HTERT RPE-1 (cell line): ENCODE measurements around the gene GAGE2A.
"Not testable (repeated sequence)": the region's sequence is repeated elsewhere in the genome, so short reads cannot be mapped to it uniquely, and the experiment has no call there.

Source experiments
- in situ Hi-C: fragments of 300-500 bp; cut with MboI; formaldehyde crosslinking; loops from 4 replicates; pipeline ENCODE4 v1.14.3; 2020; ENCODE audit warnings: low sequenced_read_pairs

The GAGE2A gene, protein sequence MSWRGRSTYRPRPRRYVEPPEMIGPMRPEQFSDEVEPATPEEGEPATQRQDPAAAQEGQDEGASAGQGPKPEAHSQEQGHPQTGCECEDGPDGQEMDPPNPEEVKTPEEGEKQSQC

DNA sequence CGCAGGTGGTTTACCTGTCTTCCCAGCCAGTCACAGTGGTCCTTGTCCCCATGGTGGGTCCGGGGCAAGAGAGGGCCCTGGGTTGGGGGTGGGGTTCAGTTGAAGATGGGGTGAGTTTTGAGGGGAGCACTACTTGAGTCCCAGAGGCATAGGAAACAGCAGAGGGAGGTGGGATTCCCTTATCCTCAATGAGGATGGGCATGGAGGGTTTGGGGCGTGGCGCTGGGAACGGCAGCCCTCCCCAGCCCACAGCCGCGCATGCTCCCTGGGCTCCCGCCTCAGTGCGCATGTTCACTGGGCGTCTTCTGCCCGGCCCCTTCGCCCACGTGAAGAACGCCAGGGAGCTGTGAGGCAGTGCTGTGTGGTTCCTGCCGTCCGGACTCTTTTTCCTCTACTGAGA is at the start of gene GAGE2A:
GAGE2A (plus strand) TSS at position 301 of the 400 bp plus-strand sequence. CDS start 1,155 bp downstream, outside the sequence.
- in situ Hi-C loops = not testable (repeated sequence)

DNA sequence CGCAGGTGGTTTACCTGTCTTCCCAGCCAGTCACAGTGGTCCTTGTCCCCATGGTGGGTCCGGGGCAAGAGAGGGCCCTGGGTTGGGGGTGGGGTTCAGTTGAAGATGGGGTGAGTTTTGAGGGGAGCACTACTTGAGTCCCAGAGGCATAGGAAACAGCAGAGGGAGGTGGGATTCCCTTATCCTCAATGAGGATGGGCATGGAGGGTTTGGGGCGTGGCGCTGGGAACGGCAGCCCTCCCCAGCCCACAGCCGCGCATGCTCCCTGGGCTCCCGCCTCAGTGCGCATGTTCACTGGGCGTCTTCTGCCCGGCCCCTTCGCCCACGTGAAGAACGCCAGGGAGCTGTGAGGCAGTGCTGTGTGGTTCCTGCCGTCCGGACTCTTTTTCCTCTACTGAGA is 47.9 kb upstream of the GAGE2A start, which contains the start of gene GAGE12D:
GAGE12D (plus strand) TSS at position 301 of the 400 bp plus-strand sequence. CDS start 1,155 bp downstream, outside the sequence.
- in situ Hi-C loops = not testable (repeated sequence)

DNA sequence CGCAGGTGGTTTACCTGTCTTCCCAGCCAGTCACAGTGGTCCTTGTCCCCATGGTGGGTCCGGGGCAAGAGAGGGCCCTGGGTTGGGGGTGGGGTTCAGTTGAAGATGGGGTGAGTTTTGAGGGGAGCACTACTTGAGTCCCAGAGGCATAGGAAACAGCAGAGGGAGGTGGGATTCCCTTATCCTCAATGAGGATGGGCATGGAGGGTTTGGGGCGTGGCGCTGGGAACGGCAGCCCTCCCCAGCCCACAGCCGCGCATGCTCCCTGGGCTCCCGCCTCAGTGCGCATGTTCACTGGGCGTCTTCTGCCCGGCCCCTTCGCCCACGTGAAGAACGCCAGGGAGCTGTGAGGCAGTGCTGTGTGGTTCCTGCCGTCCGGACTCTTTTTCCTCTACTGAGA is 38.3 kb upstream of the GAGE2A start, which contains the start of gene GAGE12E:
GAGE12E (plus strand) TSS at position 301 of the 400 bp plus-strand sequence. CDS start 1,155 bp downstream, outside the sequence.
- in situ Hi-C loops = not testable (repeated sequence)

DNA sequence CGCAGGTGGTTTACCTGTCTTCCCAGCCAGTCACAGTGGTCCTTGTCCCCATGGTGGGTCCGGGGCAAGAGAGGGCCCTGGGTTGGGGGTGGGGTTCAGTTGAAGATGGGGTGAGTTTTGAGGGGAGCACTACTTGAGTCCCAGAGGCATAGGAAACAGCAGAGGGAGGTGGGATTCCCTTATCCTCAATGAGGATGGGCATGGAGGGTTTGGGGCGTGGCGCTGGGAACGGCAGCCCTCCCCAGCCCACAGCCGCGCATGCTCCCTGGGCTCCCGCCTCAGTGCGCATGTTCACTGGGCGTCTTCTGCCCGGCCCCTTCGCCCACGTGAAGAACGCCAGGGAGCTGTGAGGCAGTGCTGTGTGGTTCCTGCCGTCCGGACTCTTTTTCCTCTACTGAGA is 28.8 kb upstream of the GAGE2A start, which contains the start of gene GAGE12F:
GAGE12F (plus strand) TSS at position 301 of the 400 bp plus-strand sequence. CDS start 1,155 bp downstream, outside the sequence.
- in situ Hi-C loops = not testable (repeated sequence)

DNA sequence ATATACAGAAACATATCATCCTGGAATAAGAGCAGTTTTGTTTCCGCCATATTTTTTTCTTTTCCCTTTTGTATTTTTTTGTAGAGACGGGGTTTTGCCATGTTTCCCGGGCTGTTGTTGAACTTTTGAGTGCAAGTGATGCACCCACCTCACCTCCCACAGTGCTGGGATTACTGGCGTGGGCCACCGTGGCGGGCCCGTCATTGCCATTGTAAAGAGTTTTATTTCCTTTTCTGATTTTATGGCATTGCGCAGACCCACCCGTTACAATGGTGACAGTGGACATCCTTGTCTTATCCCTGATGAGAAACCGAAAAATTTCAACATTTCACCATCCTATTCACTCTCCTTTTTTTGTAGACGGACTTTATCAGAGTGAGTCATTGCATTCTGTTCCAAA is 20.6 kb upstream of the GAGE2A start:
- in situ Hi-C loops = not testable (repeated sequence)

DNA sequence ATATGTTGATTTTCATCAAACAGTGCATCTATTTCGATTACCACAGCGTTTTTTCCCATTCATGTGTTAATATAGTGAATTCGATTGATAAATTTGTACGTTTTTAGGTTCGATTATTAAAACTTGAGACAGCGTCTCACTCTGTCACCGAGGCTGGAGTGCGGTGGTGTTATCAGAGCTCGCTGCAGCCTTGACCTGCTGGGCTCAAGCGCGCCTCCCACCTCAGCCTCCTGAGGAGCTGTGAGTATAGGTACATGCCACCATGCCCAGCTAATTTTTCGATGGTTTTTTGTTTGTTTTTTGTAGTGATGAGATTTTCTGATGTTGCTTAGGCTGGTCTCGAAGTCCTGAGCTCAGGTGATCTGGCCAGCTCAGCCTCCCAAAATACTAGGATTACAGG is 20.1 kb upstream of the GAGE2A start:
- in situ Hi-C loops = not testable (repeated sequence)

DNA sequence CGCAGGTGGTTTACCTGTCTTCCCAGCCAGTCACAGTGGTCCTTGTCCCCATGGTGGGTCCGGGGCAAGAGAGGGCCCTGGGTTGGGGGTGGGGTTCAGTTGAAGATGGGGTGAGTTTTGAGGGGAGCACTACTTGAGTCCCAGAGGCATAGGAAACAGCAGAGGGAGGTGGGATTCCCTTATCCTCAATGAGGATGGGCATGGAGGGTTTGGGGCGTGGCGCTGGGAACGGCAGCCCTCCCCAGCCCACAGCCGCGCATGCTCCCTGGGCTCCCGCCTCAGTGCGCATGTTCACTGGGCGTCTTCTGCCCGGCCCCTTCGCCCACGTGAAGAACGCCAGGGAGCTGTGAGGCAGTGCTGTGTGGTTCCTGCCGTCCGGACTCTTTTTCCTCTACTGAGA is 19.2 kb upstream of the GAGE2A start, which contains the start of gene GAGE12G:
GAGE12G (plus strand) TSS at position 301 of the 400 bp plus-strand sequence. CDS start 1,155 bp downstream, outside the sequence.
- in situ Hi-C loops = not testable (repeated sequence)

DNA sequence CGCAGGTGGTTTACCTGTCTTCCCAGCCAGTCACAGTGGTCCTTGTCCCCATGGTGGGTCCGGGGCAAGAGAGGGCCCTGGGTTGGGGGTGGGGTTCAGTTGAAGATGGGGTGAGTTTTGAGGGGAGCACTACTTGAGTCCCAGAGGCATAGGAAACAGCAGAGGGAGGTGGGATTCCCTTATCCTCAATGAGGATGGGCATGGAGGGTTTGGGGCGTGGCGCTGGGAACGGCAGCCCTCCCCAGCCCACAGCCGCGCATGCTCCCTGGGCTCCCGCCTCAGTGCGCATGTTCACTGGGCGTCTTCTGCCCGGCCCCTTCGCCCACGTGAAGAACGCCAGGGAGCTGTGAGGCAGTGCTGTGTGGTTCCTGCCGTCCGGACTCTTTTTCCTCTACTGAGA is 9.6 kb upstream of the GAGE2A start, which contains the start of gene GAGE12H:
GAGE12H (plus strand) TSS at position 301 of the 400 bp plus-strand sequence. CDS start 1,155 bp downstream, outside the sequence.
- in situ Hi-C loops = not testable (repeated sequence)

DNA sequence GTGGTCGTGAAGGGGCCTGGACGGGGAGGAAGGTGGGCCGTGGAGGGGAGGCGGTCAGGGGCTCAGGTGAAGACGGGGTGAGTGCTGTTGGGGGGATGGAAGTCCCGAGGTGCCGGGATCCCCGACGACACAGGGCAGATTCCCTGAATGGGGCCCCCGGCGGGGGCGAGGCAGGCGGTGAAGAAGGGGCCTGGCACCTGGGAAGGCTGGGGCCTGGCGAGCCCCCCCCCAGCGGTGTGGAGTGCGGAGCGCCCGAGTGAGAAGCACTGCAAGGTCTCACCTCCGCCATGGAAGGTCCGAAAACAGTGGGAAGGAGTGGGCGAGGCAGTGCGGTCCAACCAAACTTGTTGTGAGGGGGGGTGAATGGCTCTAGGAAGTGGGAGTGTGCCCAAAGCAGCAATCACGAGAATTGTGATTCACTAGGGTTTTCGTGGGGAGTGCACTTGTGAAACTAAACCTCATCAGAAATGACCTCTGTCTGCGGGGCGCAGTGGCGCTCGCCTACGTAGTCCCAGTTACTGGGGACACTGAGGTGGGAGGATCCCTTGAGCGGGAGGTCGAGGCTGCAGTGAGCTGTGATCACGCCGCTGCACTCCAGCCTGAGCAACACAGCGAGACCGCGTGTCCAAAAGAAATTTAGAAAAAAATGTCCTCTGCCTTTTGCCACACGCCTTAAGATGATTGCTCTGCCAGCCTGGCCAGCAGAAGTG is 628 bp downstream of the GAGE2A start:
- in situ Hi-C loops = not testable (repeated sequence)

DNA sequence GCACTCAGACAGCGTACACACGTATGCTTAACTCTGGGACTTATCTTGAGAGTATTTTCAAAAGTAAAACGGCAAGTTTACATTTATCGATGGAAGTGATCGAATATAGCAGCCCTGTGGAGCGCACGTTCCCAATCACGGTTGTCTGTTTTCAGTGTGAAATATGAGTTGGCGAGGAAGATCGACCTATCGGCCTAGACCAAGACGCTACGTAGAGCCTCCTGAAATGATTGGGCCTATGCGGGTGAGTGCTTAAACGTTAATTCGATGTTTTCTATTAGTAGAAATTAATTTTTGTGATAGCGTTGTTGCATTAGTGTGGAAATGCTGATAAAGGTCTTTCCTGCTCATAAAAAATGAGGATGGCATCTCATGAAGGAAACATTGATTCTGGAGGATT is 1.2 kb downstream of the GAGE2A start:
- in situ Hi-C loops = not testable (repeated sequence)

DNA sequence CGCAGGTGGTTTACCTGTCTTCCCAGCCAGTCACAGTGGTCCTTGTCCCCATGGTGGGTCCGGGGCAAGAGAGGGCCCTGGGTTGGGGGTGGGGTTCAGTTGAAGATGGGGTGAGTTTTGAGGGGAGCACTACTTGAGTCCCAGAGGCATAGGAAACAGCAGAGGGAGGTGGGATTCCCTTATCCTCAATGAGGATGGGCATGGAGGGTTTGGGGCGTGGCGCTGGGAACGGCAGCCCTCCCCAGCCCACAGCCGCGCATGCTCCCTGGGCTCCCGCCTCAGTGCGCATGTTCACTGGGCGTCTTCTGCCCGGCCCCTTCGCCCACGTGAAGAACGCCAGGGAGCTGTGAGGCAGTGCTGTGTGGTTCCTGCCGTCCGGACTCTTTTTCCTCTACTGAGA is 9.4 kb downstream of the GAGE2A start, which contains the start of gene GAGE1:
GAGE1 (plus strand) TSS at position 301 of the 400 bp plus-strand sequence. CDS start 1,155 bp downstream, outside the sequence.
- in situ Hi-C loops = not testable (repeated sequence)

DNA sequence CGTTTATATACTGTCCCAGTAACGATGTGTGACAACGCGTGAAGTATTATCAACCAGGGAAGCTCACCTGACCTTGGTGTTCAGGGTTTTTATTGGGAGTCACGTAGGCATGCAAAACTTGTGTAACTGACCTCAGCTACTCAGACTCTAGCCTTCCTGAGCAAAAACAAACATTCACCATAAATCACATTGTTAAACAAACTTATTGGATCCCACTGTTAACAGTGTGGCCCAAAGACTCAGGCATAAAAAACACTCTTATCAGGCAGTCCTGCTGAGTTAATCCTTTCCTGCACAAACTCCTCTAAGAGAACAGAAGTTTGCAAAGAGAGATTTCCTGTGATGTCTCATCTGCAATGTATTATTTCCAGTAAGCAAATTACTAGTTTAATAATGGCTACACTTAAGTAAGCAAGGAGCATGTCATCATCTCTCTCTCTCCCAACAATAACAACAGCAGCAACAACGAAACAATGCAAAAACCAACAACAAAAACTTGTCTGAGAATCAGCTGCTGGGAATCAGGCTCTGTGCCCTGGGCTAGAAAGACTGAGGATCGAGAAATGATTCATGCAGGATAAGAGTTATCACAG is 21.5 kb downstream of the GAGE2A start:
- in situ Hi-C loops = no loop called here

DNA sequence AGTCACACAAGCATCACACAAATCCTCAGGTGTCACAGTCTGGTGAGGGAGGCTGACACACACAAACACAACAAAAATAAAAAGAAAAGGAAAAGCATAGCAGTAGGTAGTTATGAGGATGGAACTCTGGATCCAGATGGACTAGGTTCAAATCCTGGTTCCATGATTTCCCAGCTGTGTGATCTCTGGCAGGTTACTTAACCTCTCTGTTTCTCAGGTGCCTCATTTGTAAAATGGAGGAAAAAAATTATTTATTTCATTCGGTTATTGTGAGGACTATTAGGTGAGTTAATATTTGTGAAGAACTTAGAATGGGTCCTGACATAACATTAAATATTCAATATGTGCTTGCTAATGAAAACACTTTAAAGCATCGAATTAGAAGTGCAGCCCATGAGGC is 29.3 kb downstream of the GAGE2A start:
- in situ Hi-C loops = no loop called here

DNA sequence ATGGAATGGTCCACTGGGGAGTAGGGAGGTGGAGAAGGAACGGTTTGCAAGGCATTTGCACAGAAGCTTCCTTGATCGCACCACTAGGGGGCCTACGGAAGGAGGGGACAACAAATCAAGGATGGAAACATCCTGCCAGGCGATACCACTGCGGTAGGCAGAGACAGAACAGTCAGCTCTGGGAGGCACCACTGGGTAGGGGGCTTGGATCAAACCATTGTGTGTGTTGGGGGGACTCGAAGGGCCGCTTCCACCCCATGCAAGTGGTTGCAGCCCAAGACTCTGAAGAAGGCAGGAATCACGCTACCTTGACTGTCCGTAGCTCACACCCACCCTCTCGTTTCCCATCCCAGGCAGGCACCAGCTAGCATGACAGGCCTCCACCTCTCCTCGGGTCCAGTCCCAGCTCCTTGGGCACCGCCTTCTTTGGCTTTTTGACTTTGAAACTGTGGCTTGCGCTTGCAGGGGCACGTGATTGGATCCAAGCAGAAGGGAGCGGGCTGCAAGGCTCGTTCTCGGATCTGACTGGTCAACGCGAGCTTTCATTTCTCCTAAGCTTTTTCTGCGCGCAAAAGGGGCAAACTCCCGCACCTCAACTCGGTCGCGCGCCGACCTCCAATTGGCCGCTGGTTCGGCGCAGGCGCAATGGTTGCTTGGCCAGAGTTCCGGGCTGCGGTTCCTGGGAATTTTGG is 37.9 kb downstream of the GAGE2A start:
- in situ Hi-C loops = no loop called here

DNA sequence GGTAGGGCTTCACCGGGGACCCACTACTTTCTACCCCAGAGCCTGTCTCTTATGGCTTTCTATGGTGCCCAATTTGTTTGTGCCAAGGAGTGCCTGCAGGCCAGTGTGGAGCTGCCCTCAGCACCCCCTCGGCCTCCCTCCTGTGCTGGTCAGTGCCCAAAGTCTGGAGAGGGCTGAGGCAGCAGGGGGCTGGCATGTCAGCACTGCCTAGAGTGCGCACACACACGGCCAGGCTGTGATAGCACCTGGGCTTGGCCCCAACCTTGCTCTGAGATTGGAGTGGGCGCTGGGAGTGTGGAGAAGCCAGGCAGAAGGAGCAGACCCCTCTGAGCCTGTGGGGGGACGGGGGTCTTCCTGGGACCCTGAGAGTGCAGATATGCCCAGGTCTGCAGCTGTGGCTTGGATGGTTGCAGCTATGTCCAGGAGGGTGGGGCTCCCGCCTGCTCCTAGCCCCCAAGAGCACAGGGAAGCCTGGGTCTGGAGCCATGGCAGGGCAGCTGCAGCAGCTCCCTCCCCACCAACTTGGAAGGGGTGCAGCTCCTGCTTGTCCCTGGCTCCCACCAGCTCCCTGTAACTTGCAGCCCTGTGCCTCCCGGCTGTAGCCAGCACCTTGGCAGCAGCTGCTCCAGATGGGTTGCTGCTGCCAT is 55.8 kb downstream of the GAGE2A start:
- in situ Hi-C loops = no loop called here
